Activated T-helper 17 cell treated with anti-CD3 and anti-CD28 coated beads, Interleukin-2, amount 50 U/mL, for 72 hours (primary cell): ENCODE measurements around the gene GPATCH4. TPM values are rescaled to one million over a fixed set of nuclear protein-coding genes. Genes with fewer than 3 reads are reported as not detected.
"Not testable (repeated sequence)": the region's sequence is repeated elsewhere in the genome, so short reads cannot be mapped to it uniquely, and the experiment has no call there.

ENCODE experiments used
- ATAC-seq: fragments of 150-1000 bp; cut with Tn5 transposase; replicated peaks from 2 replicates; pipeline ENCODE4 v1.10.0; 2021; ENCODE audit warnings: mild to moderate bottlenecking, moderate library complexity
- H3K27ac Mint-ChIP-seq: one replicate; pipeline ENCODE4 v1.8.0; 2022; ENCODE audit warnings: mixed read lengths
- H3K27me3 Mint-ChIP-seq: one replicate; pipeline ENCODE4 v1.8.0; 2022; ENCODE audit warnings: mixed read lengths
- H3K36me3 Mint-ChIP-seq: one replicate; pipeline ENCODE4 v1.8.0; 2022; ENCODE audit warnings: low read depth, mild to moderate bottlenecking, mixed read lengths
- H3K4me1 Mint-ChIP-seq: one replicate; pipeline ENCODE4 v1.8.0; 2022; ENCODE audit warnings: mixed read lengths
- H3K4me3 Mint-ChIP-seq: one replicate; pipeline ENCODE4 v1.8.0; 2022; ENCODE audit warnings: mild to moderate bottlenecking, mixed read lengths
- H3K9me3 Mint-ChIP-seq: one replicate; pipeline ENCODE4 v1.8.0; 2022; ENCODE audit warnings: mixed read lengths
- total RNA-seq, 2 donors: library from RNA; stranded (reverse); gene quantifications; one replicate each; pipeline ENCODE4 v1.2.3, GENCODE V29; 2022

The GPATCH4 gene
- total RNA-seq, 2 donors from 2014 or later = 21.3 to 51.8 TPM

- peaks cover 11% of the 10 kb centered on the region for H3K4me1 Mint-ChIP-seq
- ATAC-seq = no peak
- peak overlapping the region; percentile 62 for H3K4me3 Mint-ChIP-seq
- no peak overlapping the region for H3K27ac Mint-ChIP-seq
- peaks cover 4% of the 10 kb centered on the region for H3K36me3 Mint-ChIP-seq
- H3K9me3 Mint-ChIP-seq = no peaks in the 10 kb centered on the region
- H3K27me3 Mint-ChIP-seq = peaks cover 70% of the 10 kb centered on the region
These were observed 39.8 kb upstream of the GPATCH4 start for GRCh38 chr1:156640842-156641706.

- H3K4me1 Mint-ChIP-seq = peaks cover 11% of the 10 kb centered on the region
- H3K36me3 Mint-ChIP-seq = peaks cover 4% of the 10 kb centered on the region
- peaks cover 61% of the 10 kb centered on the region for H3K27me3 Mint-ChIP-seq
- H3K9me3 Mint-ChIP-seq = no peaks in the 10 kb centered on the region
- no peak overlapping the region for H3K4me3 Mint-ChIP-seq
- no peak for ATAC-seq
- no peak overlapping the region for H3K27ac Mint-ChIP-seq
These were observed 38.4 kb upstream of the GPATCH4 start for GRCh38 chr1:156639601-156640101.

GRCh38 chr1:156638189-156638985, 37.1 kb upstream of the GPATCH4 start:
- H3K36me3 Mint-ChIP-seq = peaks cover 4% of the 10 kb centered on the region
- no peak overlapping the region for H3K27ac Mint-ChIP-seq
- peaks cover 5% of the 10 kb centered on the region for H3K4me1 Mint-ChIP-seq
- no peaks in the 10 kb centered on the region for H3K9me3 Mint-ChIP-seq
- no peak for ATAC-seq
- H3K27me3 Mint-ChIP-seq = peaks cover 61% of the 10 kb centered on the region
- no peak overlapping the region for H3K4me3 Mint-ChIP-seq

GRCh38 chr1:156632355-156632754, 31.1 kb upstream of the GPATCH4 start:
- no peak for ATAC-seq
- H3K9me3 Mint-ChIP-seq = no peaks in the 10 kb centered on the region
- H3K4me3 Mint-ChIP-seq = no peak overlapping the region
- H3K36me3 Mint-ChIP-seq = no peaks in the 10 kb centered on the region
- peaks cover 37% of the 10 kb centered on the region for H3K27me3 Mint-ChIP-seq
- no peaks in the 10 kb centered on the region for H3K4me1 Mint-ChIP-seq
- H3K27ac Mint-ChIP-seq = no peak overlapping the region

DNA sequence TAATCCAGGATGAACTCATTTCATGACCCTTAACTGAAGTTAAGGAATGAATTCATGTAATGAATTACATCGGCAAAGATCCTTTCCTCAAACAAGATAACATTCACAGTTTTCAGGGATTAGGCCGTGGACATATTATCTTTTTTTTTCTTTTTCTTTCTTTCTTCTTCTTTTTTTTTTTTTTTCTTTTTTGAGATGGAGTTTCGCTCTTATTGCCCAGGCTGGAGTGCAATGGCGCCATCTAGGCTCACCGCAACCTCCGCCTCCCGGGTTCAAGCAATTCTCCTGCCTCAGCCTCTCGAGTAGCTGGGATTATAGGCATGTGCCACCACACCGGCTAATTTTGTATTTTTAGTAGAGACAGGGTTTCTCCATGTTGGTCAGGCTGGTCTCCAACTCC, 29.9 kb upstream of the GPATCH4 start:
- H3K9me3 Mint-ChIP-seq, H3K4me3 Mint-ChIP-seq, ATAC-seq, H3K27ac Mint-ChIP-seq, H3K36me3 Mint-ChIP-seq, H3K4me1 Mint-ChIP-seq: not testable (repeated sequence)
- H3K27me3 Mint-ChIP-seq = peaks cover 36% of the 10 kb centered on the region

DNA sequence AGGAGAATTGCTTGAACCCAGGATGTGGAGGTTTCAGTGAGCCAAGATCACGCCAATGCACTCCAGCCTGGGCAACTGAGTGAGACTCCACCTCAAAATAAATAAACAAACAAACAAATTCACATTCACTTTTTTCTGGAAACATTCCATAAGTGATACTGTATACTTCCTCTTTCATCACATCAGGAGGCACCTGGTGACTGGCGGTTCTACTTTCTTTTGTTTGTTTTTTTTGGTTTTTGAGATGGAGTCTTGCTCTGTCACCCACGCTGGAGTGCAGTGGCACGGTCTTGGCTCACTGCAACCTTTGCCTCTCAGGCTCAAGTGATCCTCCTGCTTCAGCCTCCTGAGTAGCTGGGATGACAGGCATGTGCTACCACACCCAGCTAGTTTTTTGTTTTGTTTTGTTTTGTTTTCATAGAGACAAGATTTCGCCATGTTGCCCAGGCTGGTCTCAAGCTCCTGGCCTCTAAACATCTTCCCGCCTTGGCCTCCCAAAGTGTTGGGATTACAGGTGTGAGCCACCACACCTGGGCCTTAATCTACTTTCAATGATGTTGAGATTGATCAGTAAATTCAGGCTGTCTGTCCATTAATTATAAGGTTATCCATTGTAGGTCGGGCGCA, 28.7 kb upstream of the GPATCH4 start:
- Mint-ChIP-seq H3K4me1 (peaks cover 6% of the 10 kb centered on the region), H3K27me3 (peaks cover 39% of the 10 kb centered on the region), H3K9me3 (no peaks in the 10 kb centered on the region), H3K36me3 (no peaks in the 10 kb centered on the region), H3K4me3 (no peak overlapping the region), H3K27ac (no peak overlapping the region)
- ATAC-seq = no peak

DNA sequence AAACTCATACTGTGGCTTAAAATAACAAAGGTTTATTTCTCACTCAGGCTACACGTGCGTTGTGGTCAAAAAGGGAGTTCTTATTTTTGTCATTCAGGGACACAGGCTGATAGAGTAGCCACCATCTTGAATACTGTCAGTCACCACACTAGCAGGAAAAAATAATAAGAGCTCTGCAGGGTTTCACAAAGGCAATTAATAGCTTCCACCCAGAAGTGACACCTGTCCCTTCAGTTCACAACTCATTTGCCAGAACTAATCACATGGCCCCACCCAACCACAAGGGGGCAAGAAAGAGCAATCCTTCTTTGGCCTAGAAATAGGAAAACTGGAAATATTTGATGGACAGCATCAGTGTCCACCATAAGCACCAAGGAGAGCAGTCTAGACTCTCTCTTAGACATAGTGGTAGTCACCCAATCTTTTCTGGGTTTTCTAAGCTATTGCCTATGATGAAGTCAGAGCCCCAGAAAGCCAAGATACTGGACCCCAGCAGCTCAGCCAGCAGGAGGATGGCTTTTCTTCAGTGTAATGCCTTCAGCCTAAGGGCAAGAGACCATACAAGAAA, 26.1 kb upstream of the GPATCH4 start:
- no peak overlapping the region for H3K27ac Mint-ChIP-seq
- H3K9me3 Mint-ChIP-seq = no peaks in the 10 kb centered on the region
- H3K27me3 Mint-ChIP-seq = peaks cover 34% of the 10 kb centered on the region
- no peak overlapping the region for H3K4me3 Mint-ChIP-seq
- H3K4me1 Mint-ChIP-seq = peaks cover 6% of the 10 kb centered on the region
- peak; percentile 37 for ATAC-seq
- no peaks in the 10 kb centered on the region for H3K36me3 Mint-ChIP-seq

DNA sequence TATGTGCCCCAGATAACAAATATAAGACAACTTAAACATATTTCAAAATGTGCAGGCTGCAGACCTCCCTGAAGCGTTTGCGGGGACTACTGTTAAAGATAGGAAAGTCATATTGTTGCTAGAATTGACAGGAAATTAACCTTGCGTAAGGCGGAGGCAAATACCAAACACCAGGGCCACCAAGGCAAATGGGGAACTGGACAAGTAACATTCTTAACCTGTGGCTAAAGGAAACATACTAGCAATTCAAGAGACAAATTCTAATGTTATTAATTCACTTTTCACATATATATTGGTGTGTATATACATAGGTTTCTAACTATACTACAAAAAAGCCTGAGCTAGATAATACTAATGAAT, 24.8 kb upstream of the GPATCH4 start:
- Mint-ChIP-seq H3K27me3 (peaks cover 31% of the 10 kb centered on the region), H3K4me3 (peak overlapping the region; percentile 64)
- no peak for ATAC-seq

GRCh38 chr1:156625436-156626078, 24.3 kb upstream of the GPATCH4 start:
- Mint-ChIP-seq H3K27me3 (peaks cover 31% of the 10 kb centered on the region), H3K4me1 (peaks cover 6% of the 10 kb centered on the region), H3K4me3 (peak overlapping the region; percentile 64), H3K36me3 (no peaks in the 10 kb centered on the region), H3K9me3 (no peaks in the 10 kb centered on the region), H3K27ac (no peak overlapping the region)
- peak; percentile 67 for ATAC-seq

More for the DNA sequence above, 24.8 kb upstream of the GPATCH4 start:
- no peaks in the 10 kb centered on the region for H3K9me3 Mint-ChIP-seq
- H3K4me1 Mint-ChIP-seq = peaks cover 6% of the 10 kb centered on the region
- no peak overlapping the region for H3K27ac Mint-ChIP-seq
- no peaks in the 10 kb centered on the region for H3K36me3 Mint-ChIP-seq

DNA sequence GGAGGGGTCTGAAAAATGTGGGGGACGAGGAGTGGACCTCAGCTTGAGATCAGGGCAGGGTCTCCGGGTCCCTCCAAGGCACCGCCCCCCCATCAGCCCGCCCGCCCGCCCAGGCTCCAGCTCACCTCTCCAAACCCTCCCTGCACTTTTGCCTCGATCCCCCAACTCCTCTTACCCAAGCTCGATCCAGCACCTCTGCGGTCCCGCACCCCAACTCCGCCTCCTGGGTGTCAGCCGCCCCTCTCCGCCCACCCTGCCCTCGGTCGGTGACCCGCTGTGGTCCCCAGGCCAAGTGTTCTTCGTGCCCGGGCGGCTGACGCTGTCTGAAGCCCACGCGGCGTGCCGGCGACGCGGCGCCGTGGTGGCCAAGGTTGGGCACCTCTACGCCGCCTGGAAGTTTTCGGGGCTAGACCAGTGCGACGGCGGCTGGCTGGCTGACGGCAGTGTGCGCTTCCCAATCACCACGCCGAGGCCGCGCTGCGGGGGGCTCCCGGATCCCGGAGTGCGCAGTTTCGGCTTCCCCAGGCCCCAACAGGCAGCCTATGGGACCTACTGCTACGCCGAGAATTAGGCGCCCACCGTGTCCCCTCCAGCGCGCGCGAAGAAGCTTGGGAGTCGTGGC, 23.6 kb upstream of the GPATCH4 start:
- peak; percentile 17 for ATAC-seq
- no peak overlapping the region for H3K27ac Mint-ChIP-seq
- peaks cover 36% of the 10 kb centered on the region for H3K27me3 Mint-ChIP-seq
- H3K9me3 Mint-ChIP-seq = no peaks in the 10 kb centered on the region
- no peaks in the 10 kb centered on the region for H3K36me3 Mint-ChIP-seq
- peak overlapping the region; percentile 64 for H3K4me3 Mint-ChIP-seq
- peaks cover 6% of the 10 kb centered on the region for H3K4me1 Mint-ChIP-seq

GRCh38 chr1:156623946-156624813, 22.9 kb upstream of the GPATCH4 start:
- H3K36me3 Mint-ChIP-seq = no peaks in the 10 kb centered on the region
- H3K4me1 Mint-ChIP-seq = peaks cover 6% of the 10 kb centered on the region
- peak overlapping the region; percentile 64 for H3K4me3 Mint-ChIP-seq
- no peaks in the 10 kb centered on the region for H3K9me3 Mint-ChIP-seq
- peaks cover 40% of the 10 kb centered on the region for H3K27me3 Mint-ChIP-seq
- no peak overlapping the region for H3K27ac Mint-ChIP-seq
- ATAC-seq = peak; percentile 65

GRCh38 chr1:156622581-156623297, 21.5 kb upstream of the GPATCH4 start:
- Mint-ChIP-seq H3K9me3 (no peaks in the 10 kb centered on the region), H3K4me3 (no peak overlapping the region), H3K27me3 (peaks cover 47% of the 10 kb centered on the region), H3K36me3 (no peaks in the 10 kb centered on the region), H3K27ac (no peak overlapping the region), H3K4me1 (peaks cover 6% of the 10 kb centered on the region)
- ATAC-seq = no peak
